MM.1S (cell line): Measurements from ENCODE around the gene CILP.

ENCODE experiments used
- CTCF ChIP-seq: fragments of 300-600 bp; sonication (generic); IDR thresholded peaks from 2 replicates; pipeline ENCODE4 v1.5.1; 2016; ENCODE audit warnings: antibody characterized with exemption, low read length, mixed read lengths
- EZH2 ChIP-seq: fragments of 300-600 bp; sonication (generic); optimal IDR thresholded peaks from 2 replicates; pipeline ENCODE3; 2017; ENCODE audit warnings: low read depth, mild to moderate bottlenecking, antibody characterized with exemption, low read length, mixed read lengths

DNA sequence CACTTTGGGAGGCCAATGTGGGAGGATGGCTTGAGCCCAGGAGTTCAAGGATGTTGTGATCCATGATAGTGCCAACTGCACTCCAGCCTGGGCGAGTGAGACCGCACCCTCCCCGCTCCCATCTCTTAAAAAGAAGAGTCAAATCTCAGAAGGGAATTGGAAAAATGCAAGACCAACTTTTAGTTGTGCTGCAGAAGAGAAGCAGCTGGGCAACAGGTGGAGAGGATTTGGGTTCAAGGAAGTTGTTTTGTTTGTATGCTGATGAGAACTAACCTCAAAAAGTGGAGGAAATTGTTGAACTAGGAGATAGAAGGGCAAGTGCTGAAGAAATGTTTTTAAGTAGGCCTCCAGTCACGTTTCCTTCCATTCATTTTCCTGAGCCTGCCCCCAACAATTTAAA lies 64.8 kb downstream of the CILP start:
- TF ChIP-seq CTCF (no peak), EZH2 (no peak)
